Right lobe of liver (tissue), 4 donors: ENCODE measurements around the gene RXFP2.

Experiments
- CTCF ChIP-seq, 4 donors: fragments of 200-600 bp in 3 of 4; fragments of 450-650 bp in 1 of 4; IDR thresholded peaks; one replicate each; pipeline versions ENCODE4 v1.5.1 to v1.8.0; 2016 to 2022; ENCODE audit warnings: antibody characterized with exemption in 4 of 4, mild to moderate bottlenecking in 2 of 4
- POLR2A ChIP-seq: fragments of 450-650 bp; IDR thresholded peaks from one replicate; pipeline ENCODE4 v1.6.1; 2017; ENCODE audit warnings: antibody characterized with exemption, mild to moderate bottlenecking
- donor health status: DM: no; HTN: no; CAD: no.
- donor health status: DM: no; HTN: no; CAD: no.
- donor health status: DM: no; HTN: yes; CAD: no.

GRCh38 chr13:31814536-31814935 lies 75.2 kb downstream of the RXFP2 start:
- TF ChIP-seq CTCF (IDR thresholded peaks at IDR 0.05): no peak
- TF ChIP-seq POLR2A: no peak
